Measurements from ENCODE around the gene PCDHGA12.

DNA sequence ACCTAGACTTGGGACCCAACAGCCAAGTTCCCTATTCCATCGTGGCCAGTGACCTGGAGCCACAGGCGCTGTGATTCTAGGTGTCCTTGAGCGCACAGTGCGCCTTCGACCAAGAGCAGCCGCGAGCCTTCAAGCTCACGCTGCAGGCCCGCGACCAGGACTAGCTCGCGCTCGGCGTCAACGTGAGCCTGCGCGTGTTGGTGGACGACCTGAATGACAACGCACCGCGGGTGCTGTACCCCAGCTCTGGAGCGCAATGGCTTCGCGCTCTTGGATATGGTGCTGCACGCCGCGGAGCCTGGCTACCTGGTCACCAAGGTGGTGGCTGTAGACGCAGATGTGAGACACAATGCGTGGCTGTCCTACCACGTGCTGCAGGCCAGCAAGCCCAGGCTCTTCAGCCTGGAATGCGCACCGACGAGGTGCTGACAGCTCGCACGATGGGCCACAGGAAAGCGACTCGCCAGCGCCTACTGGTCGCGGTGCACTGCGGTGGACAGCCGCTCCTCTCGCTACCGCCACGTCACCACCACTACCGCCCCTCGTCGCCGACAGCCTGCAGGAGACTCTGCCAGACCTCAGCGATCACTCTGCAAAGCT is 11.4 kb downstream of the PCDHGA12 start:
- TF ChIP-seq CTCF (IDR thresholded peaks at IDR 0.05) (no peak), POLR2AphosphoS5 (IDR thresholded peaks at IDR 0.05) (no peak), POLR2A (IDR thresholded peaks at IDR 0.05) (no peak)
